ENCODE data around the gene CDCA7. TPM values are rescaled to one million over a fixed set of nuclear protein-coding genes. Genes with fewer than 3 reads are reported as not detected.

Gene CDCA7
- total and polyA plus RNA-seq, 2 donors from 2014 or later = 0.34 to 2.0 TPM

DNA sequence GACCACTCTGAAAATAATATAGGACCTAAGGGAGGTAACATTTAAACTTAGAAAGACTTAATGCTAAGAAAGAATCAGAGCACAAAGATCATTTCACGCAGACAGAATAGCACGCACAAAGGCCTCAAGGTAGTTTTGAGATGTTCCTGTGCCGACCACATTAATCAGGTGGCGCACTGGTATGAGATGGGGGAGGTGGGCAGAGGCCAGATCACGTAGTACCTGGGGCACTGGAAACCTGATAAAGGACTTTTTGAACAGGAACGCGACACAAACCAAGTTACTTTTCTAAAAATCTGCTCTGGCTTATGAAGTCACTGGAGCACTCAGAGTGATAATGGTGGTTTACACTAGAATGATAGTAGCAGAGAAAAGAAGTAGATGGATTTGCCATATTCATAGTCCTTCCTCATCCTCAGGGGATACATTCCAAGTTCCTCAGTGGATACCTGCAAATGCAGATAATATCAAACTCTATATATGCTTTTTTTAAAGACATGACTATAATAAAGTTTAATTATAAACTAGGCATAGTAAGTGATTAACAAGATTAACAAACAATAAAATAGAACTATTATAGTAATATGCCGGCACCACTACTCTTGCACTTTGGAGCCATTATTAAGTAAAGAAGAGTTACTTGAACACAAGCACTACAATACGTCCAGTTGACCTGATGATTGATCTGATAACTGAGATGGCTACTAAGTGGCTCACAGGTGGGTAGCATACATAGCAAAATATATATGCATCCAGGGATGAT is 42.6 kb upstream of the CDCA7 start:
- FAIRE-seq = no peak
- no peak overlapping the region for H3K4me3 ChIP-seq (ENCODE audit: low read length in 3 of 3)

GRCh38 chr2:173323371-173323770 is 31.3 kb upstream of the CDCA7 start:
- intact Hi-C loops (cut with DNase I) = no loop called here
- DNase-seq = no peak
- Histone ChIP-seq H3K36me3 (ENCODE audit: control insufficient read depth in 2 of 3, insufficient read depth in 3 of 3, low read length in 3 of 3) (no peaks in the 10 kb centered on the region), H3K27ac (ENCODE audit: low read depth in 2 of 2, low read length in 2 of 2) (no peak overlapping the region), H3K27me3 (ENCODE audit: control insufficient read depth, insufficient read depth, low read length) (no peaks in the 10 kb centered on the region), H3K4me1 (ENCODE audit: control insufficient read depth in 2 of 3, insufficient read depth in 2 of 3, low read depth in 1 of 3, low read length in 3 of 3) (no peaks in the 10 kb centered on the region), H3K4me3 (ENCODE audit: low read length in 3 of 3) (no peak overlapping the region), H3K9ac (ENCODE audit: low read length in 3 of 3) (no peak overlapping the region), H3K9me3 (ENCODE audit: control insufficient read depth in 2 of 3, insufficient read depth in 1 of 3, low read length in 3 of 3) (peaks cover 0 to 10% (median 0%) of the 10 kb centered on the region in 3 donors)
- no peak for FAIRE-seq
- TF ChIP-seq CTCF (IDR thresholded peaks at IDR 0.05; ENCODE audit: borderline replicate concordance, extremely low read depth, insufficient read depth) = no peak

More for the DNA sequence above, 42.6 kb upstream of the CDCA7 start:
- intact Hi-C loops (cut with DNase I) = no loop called here
- no peak overlapping the region for H3K27ac ChIP-seq (ENCODE audit: low read depth in 2 of 2, low read length in 2 of 2)
- H3K9ac ChIP-seq (ENCODE audit: low read length in 3 of 3) = no peak overlapping the region
- H3K4me1 ChIP-seq (ENCODE audit: control insufficient read depth in 2 of 3, insufficient read depth in 2 of 3, low read depth in 1 of 3, low read length in 3 of 3) = no peaks in the 10 kb centered on the region
- no peak for DNase-seq
- no peaks in the 10 kb centered on the region for H3K27me3 ChIP-seq (ENCODE audit: control insufficient read depth, insufficient read depth, low read length)
- TF ChIP-seq CTCF (IDR thresholded peaks at IDR 0.05; ENCODE audit: borderline replicate concordance, extremely low read depth, insufficient read depth) = no peak
- no peaks in the 10 kb centered on the region for H3K36me3 ChIP-seq (ENCODE audit: control insufficient read depth in 2 of 3, insufficient read depth in 3 of 3, low read length in 3 of 3)
- peaks cover 0 to 5% (median 0%) of the 10 kb centered on the region in 3 donors for H3K9me3 ChIP-seq (ENCODE audit: control insufficient read depth in 2 of 3, insufficient read depth in 1 of 3, low read length in 3 of 3)

DNA sequence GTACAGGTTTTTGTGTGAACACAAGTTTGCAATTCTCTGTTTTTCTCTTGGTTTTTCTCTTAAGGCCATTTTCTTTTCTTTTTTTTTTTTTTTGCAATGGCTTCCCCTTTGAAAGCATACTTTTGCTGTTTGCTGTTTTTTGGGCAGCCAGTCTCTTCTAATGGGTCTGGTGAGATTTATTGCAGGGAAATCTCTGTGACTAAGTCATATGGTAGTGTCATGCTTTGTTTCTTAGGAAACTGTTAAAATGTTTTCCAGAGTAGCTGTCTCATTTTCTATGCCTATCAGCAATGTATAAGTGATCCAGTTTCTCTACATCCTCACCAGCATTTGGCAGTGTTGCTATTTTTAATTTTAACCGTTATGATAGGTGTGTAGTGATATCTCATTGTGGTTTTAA is 27.9 kb upstream of the CDCA7 start:
- intact Hi-C loops (cut with DNase I) = no loop called here
- FAIRE-seq = no peak

More for the DNA sequence above, 27.9 kb upstream of the CDCA7 start:
- Histone ChIP-seq H3K4me1 (ENCODE audit: control insufficient read depth in 2 of 3, insufficient read depth in 2 of 3, low read depth in 1 of 3, low read length in 3 of 3) (no peaks in the 10 kb centered on the region), H3K36me3 (ENCODE audit: control insufficient read depth in 2 of 3, insufficient read depth in 3 of 3, low read length in 3 of 3) (no peaks in the 10 kb centered on the region), H3K9ac (ENCODE audit: low read length in 3 of 3) (no peak overlapping the region), H3K27me3 (ENCODE audit: control insufficient read depth, insufficient read depth, low read length) (no peaks in the 10 kb centered on the region), H3K4me3 (ENCODE audit: low read length in 3 of 3) (no peak overlapping the region), H3K27ac (ENCODE audit: low read depth in 2 of 2, low read length in 2 of 2) (no peak overlapping the region), H3K9me3 (ENCODE audit: control insufficient read depth in 2 of 3, insufficient read depth in 1 of 3, low read length in 3 of 3) (peaks cover 0 to 9% (median 0%) of the 10 kb centered on the region in 3 donors)
- no peak for DNase-seq
- no peak for TF ChIP-seq CTCF (IDR thresholded peaks at IDR 0.05; ENCODE audit: borderline replicate concordance, extremely low read depth, insufficient read depth)
